Suprapubic skin (tissue), 4 donors: ENCODE data around the gene ZBTB42. TPM values are rescaled to one million over a fixed set of nuclear protein-coding genes. Genes with fewer than 3 reads are reported as not detected.

Experiments used
- DNase-seq, 2 donors: peaks; one replicate each; pipeline ENCODE4 v3.0.0-alpha.2; 2019; ENCODE audit warnings: low spot score in 2 of 2
- H3K27ac ChIP-seq: fragments of 200-600 bp; sonication (generic); one replicate; pipeline ENCODE4 v1.5.1; 2019
- H3K27me3 ChIP-seq: fragments of 200-600 bp; sonication (generic); one replicate; pipeline ENCODE4 v1.5.1; 2019
- H3K36me3 ChIP-seq: fragments of 200-600 bp; sonication (generic); one replicate; pipeline ENCODE4 v1.5.1; 2019
- H3K4me1 ChIP-seq: fragments of 200-600 bp; sonication (generic); one replicate; pipeline ENCODE4 v1.5.1; 2019
- H3K4me3 ChIP-seq: fragments of 200-600 bp; sonication (generic); one replicate; pipeline ENCODE4 v1.5.1; 2019; ENCODE audit warnings: mild to moderate bottlenecking
- H3K9me3 ChIP-seq: fragments of 200-600 bp; sonication (generic); one replicate; pipeline ENCODE4 v1.5.1; 2019
- CTCF ChIP-seq, 2 donors: fragments of 200-600 bp in 1 of 2; fragments of 450-650 bp in 1 of 2; sonication (generic) in 1 of 2; IDR thresholded peaks; one replicate each; pipeline ENCODE4 v1.5.1; 2016 to 2019; ENCODE audit warnings: antibody characterized with exemption in 2 of 2, mild to moderate bottlenecking in 1 of 2, moderate library complexity in 1 of 2
- EP300 ChIP-seq: sonication (generic); formaldehyde crosslinking; IDR thresholded peaks from one replicate; pipeline ENCODE4 v1.6.1; 2017; ENCODE audit warnings: antibody characterized with exemption
- POLR2A ChIP-seq, 2 donors: fragments of 450-650 bp; IDR thresholded peaks; one replicate each; pipeline ENCODE4 v1.6.1; 2017; ENCODE audit warnings: antibody characterized with exemption in 2 of 2, mild to moderate bottlenecking in 2 of 2, moderate library complexity in 2 of 2
- POLR2AphosphoS5 ChIP-seq, 3 donors: sonication (generic); formaldehyde crosslinking; IDR thresholded peaks; one replicate each; pipeline ENCODE4 v1.6.1; 2017; ENCODE audit warnings: antibody characterized with exemption in 3 of 3
- WGBS: methylation state at CpG from one replicate; pipeline ENCODE4 v1.1.5; 2018; 5-methylcytosine and 5-hydroxymethylcytosine counted together
- total RNA-seq, 4 donors: library from RNA; depleted of rRNA; stranded (reverse); fragments of >200 nt; gene quantifications; one replicate each; pipeline ENCODE4 v1.1.0, GENCODE V29; 2016

Gene ZBTB42
- total RNA-seq, 4 donors from 2014 or later, result 3.7 to 9.8 (median 7.8) TPM

GRCh38 chr14:104754213-104754851 is 46.6 kb upstream of the ZBTB42 start:
- TF ChIP-seq POLR2A (IDR thresholded peaks at IDR 0.05) (no peak), CTCF (IDR thresholded peaks at IDR 0.05) (no peak), EP300 (no peak), POLR2AphosphoS5 (IDR thresholded peaks at IDR 0.05) (no peak)
- Histone ChIP-seq H3K9me3 (no peaks in the 10 kb centered on the region), H3K36me3 (peaks cover 41% of the 10 kb centered on the region), H3K4me1 (peaks cover 34% of the 10 kb centered on the region), H3K27ac (no peak overlapping the region), H3K27me3 (no peaks in the 10 kb centered on the region), H3K4me3 (peak overlapping the region; percentile 89)
- 63% methylated on average over 13 of the region's 13 CpGs for WGBS
- DNase-seq, result no peak

DNA sequence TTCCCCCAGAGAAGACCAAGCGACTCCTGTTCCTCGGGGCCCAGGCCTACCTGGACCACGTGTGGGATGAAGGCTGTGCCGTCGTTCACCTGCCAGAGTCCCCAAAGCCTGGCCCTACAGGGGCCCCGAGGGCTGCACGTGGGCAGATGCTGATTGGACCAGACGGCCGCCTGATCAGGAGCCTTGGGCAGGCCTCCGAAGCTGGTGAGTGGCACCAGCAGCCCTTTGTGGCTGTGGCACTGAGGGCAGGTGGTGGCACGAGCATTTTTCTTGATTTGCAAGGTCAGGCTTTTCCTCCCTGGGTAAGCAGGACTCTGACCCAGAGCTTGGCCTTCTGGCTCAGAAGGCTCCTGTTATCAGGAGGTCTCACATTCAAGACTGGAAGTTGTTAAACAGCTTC is 45.3 kb upstream of the ZBTB42 start:
- no peak overlapping the region for H3K4me3 ChIP-seq
- H3K36me3 ChIP-seq, result peaks cover 53% of the 10 kb centered on the region
- H3K27ac ChIP-seq, result no peak overlapping the region
- 93% methylated on average over 8 of the region's 11 CpGs for WGBS
- no peaks in the 10 kb centered on the region for H3K27me3 ChIP-seq
- DNase-seq, result no peak
- TF ChIP-seq POLR2AphosphoS5 (IDR thresholded peaks at IDR 0.05), result no peak
- H3K4me1 ChIP-seq, result peaks cover 29% of the 10 kb centered on the region
- H3K9me3 ChIP-seq, result no peaks in the 10 kb centered on the region

- no peak for DNase-seq
- Histone ChIP-seq H3K4me1 (peaks cover 28% of the 10 kb centered on the region), H3K27me3 (no peaks in the 10 kb centered on the region), H3K27ac (no peak overlapping the region), H3K36me3 (peaks cover 60% of the 10 kb centered on the region), H3K9me3 (no peaks in the 10 kb centered on the region), H3K4me3 (no peak overlapping the region)
- TF ChIP-seq CTCF (IDR thresholded peaks at IDR 0.05) (no peak), POLR2AphosphoS5 (IDR thresholded peaks at IDR 0.05) (no peak), POLR2A (IDR thresholded peaks at IDR 0.05) (no peak), EP300 (no peak)
- WGBS, result 79% methylated on average over 23 of the region's 27 CpGs
These were observed 44.2 kb upstream of the ZBTB42 start for GRCh38 chr14:104756477-104757237.

- Histone ChIP-seq H3K4me1 (peaks cover 22% of the 10 kb centered on the region), H3K36me3 (peaks cover 60% of the 10 kb centered on the region), H3K27ac (no peak overlapping the region), H3K4me3 (no peak overlapping the region), H3K9me3 (no peaks in the 10 kb centered on the region), H3K27me3 (no peaks in the 10 kb centered on the region)
- DNase-seq, result no peak
- TF ChIP-seq CTCF (IDR thresholded peaks at IDR 0.05) (no peak), EP300 (no peak)
- 68% methylated on average over 10 of the region's 10 CpGs for WGBS
These were observed 43.7 kb upstream of the ZBTB42 start for GRCh38 chr14:104757238-104757585.

DNA sequence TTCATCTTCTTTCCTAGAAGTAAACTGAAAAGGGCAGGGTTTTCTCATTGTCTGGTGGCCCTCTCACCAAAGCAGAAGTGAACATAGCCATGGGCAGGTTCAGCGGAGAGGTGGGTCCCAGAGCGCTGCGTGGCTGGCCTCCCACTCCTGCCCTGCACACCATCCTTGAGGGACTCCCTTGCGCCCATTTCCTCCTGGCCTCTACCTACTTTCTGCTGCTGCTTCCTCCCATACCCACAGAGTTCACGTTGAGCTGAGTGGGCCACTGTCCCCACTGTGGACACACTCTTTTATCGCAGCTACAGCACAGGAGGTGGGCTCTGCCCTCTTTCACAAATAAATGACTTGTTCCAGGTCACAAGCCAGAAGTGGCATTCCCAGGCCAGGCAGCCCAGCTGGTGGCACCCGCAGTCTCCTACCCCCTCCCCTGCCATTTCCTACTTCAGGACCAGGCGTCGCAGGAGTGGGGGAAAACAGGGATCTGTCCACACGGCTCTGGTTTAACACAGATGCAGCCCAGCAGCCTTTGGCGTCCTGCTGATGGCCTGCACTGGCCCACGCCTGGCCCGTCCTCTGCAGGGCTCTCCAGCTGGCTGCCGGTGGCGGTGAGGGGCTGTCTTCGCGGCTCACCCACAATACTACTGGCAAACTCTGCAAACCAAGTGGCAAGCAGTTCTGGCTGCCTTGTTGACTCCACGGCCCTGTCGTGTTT is 43.1 kb upstream of the ZBTB42 start:
- WGBS, result 91% methylated on average over 13 of the region's 19 CpGs
- H3K36me3 ChIP-seq, result peaks cover 60% of the 10 kb centered on the region
- DNase-seq, result no peak

More for the DNA sequence above, 43.1 kb upstream of the ZBTB42 start:
- no peak for TF ChIP-seq POLR2AphosphoS5 (IDR thresholded peaks at IDR 0.05)
- TF ChIP-seq CTCF (IDR thresholded peaks at IDR 0.05), result no peak
- no peak for TF ChIP-seq POLR2A (IDR thresholded peaks at IDR 0.05)
- TF ChIP-seq EP300, result no peak
- Histone ChIP-seq H3K27ac (no peak overlapping the region), H3K4me3 (no peak overlapping the region), H3K27me3 (no peaks in the 10 kb centered on the region), H3K4me1 (peaks cover 21% of the 10 kb centered on the region), H3K9me3 (no peaks in the 10 kb centered on the region)
